Breast epithelium (tissue), 4 donors: ENCODE data around the gene TRMT61A. TPM values are rescaled to one million over a fixed set of nuclear protein-coding genes. Genes with fewer than 3 reads are reported as not detected.

ENCODE experiments used
- DNase-seq, 2 donors: peaks; one replicate each; pipeline ENCODE4 v3.0.0-alpha.2; 2019; ENCODE audit warnings: low spot score in 2 of 2
- H3K27ac ChIP-seq, 2 donors: fragments of 200-600 bp; sonication (generic) in 1 of 2; one replicate each; pipeline ENCODE4 v1.5.1; 2016 to 2019; ENCODE audit warnings: mild to moderate bottlenecking in 1 of 2
- H3K27me3 ChIP-seq, 2 donors: fragments of 200-600 bp; sonication (generic) in 1 of 2; one replicate each; pipeline versions ENCODE4 v1.5.1 to v1.6.0; 2017 to 2019; ENCODE audit warnings: control low read depth in 1 of 2, mild to moderate bottlenecking in 1 of 2
- H3K36me3 ChIP-seq: fragments of 200-600 bp; one replicate; pipeline ENCODE4 v1.5.1; 2019
- H3K4me1 ChIP-seq, 2 donors: fragments of 200-600 bp; sonication (generic); one replicate each; pipeline ENCODE4 v1.5.1; 2016 to 2019; ENCODE audit warnings: control low read depth in 1 of 2
- H3K4me3 ChIP-seq, 3 donors: fragments of 200-600 bp; sonication (generic); 1 replicate in 2 of 3; 2 replicates in 1 of 3; pipeline ENCODE4 v1.5.1; 2016 to 2019; ENCODE audit warnings: mild to moderate bottlenecking in 3 of 3, moderate library complexity in 2 of 3
- H3K9me3 ChIP-seq, 2 donors: fragments of 200-600 bp; sonication (generic) in 1 of 2; one replicate each; pipeline ENCODE4 v1.5.1; 2016 to 2019; ENCODE audit warnings: control low read depth in 1 of 2
- POLR2A ChIP-seq: fragments of 450-650 bp; IDR thresholded peaks from one replicate; pipeline ENCODE4 v1.6.1; 2016; ENCODE audit warnings: antibody characterized with exemption, mild to moderate bottlenecking, moderate library complexity
- POLR2AphosphoS5 ChIP-seq, 3 donors: sonication (generic); formaldehyde crosslinking; IDR thresholded peaks; one replicate each; pipeline ENCODE4 v1.6.1; 2017; ENCODE audit warnings: antibody characterized with exemption in 3 of 3
- intact Hi-C: fragments of 100-400 bp; cut with DNase I; formaldehyde crosslinking; loops from one replicate; pipeline ENCODE4 v1.15.1; 2023; ENCODE audit warnings: low total_unique reads
- total RNA-seq, 3 donors: library from RNA; depleted of rRNA; stranded (reverse); fragments of >200 nt; gene quantifications; one replicate each; pipeline ENCODE4 v1.1.0, GENCODE V29; 2016
- TF ChIP-seq, protein P1 (sequence below), 3 donors: fragments of 450-650 bp; IDR thresholded peaks; one replicate each; pipeline ENCODE4 v1.5.1; 2016 to 2017; ENCODE audit warnings: antibody characterized with exemption in 3 of 3, mild to moderate bottlenecking in 3 of 3, moderate library complexity in 3 of 3

Gene TRMT61A
- total RNA-seq, 3 donors from 2014 or later, result 10.7 to 17.7 (median 11.3) TPM

DNA sequence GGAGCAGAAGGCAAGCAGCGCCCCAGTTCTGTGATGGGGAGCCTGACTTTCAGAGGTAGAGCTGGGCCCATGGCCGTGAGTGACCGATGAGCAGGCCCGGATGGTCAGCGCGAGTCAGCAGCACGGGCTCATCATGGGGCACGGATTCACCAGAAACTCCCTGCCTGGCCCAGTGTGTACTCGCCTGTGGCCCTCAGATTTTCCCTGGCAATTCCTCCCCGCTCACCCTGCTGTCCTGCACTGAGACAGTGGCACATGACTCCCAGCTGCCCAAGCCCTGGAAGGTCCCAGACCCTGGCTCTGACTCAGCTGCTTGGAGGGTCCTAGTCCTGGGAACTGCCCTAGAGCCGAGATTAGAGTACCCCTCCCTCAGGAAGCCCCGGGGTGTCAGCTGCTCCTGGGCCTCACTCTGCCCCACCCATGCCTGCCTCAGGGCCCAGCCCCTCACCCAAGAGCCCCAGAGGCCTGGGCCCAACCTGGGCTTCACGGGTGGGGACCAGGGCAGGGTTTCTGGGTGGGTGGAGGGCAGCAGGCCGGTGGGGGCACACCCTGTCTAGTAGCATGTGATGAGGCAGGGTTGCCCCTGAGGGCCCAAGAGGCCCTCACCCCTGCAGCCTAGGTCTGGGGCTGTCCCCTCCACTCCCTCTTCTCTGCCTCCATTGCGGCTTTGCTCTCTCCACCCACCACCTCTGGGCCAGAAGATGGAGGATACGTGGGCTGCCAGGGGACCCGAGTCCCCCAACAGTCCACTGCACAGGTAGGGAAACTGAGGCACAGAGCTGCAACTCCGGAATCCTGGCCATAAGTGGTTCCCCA is 8.4 kb downstream of the TRMT61A start:
- Histone ChIP-seq H3K27ac (no peak overlapping the region), H3K27me3 (no peaks in the 10 kb centered on the region), H3K9me3 (no peaks in the 10 kb centered on the region), H3K4me3 (no peak overlapping the region), H3K36me3 (no peaks in the 10 kb centered on the region), H3K4me1 (peaks cover 14 to 21% of the 10 kb centered on the region in 2 donors)
- no peak for DNase-seq
- TF ChIP-seq POLR2A (no peak), POLR2AphosphoS5 (IDR thresholded peaks at IDR 0.05) (no peak)
- TF ChIP-seq, protein P1, sequence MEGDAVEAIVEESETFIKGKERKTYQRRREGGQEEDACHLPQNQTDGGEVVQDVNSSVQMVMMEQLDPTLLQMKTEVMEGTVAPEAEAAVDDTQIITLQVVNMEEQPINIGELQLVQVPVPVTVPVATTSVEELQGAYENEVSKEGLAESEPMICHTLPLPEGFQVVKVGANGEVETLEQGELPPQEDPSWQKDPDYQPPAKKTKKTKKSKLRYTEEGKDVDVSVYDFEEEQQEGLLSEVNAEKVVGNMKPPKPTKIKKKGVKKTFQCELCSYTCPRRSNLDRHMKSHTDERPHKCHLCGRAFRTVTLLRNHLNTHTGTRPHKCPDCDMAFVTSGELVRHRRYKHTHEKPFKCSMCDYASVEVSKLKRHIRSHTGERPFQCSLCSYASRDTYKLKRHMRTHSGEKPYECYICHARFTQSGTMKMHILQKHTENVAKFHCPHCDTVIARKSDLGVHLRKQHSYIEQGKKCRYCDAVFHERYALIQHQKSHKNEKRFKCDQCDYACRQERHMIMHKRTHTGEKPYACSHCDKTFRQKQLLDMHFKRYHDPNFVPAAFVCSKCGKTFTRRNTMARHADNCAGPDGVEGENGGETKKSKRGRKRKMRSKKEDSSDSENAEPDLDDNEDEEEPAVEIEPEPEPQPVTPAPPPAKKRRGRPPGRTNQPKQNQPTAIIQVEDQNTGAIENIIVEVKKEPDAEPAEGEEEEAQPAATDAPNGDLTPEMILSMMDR (IDR thresholded peaks at IDR 0.05), result no peak
- intact Hi-C loops, result no loop called here

DNA sequence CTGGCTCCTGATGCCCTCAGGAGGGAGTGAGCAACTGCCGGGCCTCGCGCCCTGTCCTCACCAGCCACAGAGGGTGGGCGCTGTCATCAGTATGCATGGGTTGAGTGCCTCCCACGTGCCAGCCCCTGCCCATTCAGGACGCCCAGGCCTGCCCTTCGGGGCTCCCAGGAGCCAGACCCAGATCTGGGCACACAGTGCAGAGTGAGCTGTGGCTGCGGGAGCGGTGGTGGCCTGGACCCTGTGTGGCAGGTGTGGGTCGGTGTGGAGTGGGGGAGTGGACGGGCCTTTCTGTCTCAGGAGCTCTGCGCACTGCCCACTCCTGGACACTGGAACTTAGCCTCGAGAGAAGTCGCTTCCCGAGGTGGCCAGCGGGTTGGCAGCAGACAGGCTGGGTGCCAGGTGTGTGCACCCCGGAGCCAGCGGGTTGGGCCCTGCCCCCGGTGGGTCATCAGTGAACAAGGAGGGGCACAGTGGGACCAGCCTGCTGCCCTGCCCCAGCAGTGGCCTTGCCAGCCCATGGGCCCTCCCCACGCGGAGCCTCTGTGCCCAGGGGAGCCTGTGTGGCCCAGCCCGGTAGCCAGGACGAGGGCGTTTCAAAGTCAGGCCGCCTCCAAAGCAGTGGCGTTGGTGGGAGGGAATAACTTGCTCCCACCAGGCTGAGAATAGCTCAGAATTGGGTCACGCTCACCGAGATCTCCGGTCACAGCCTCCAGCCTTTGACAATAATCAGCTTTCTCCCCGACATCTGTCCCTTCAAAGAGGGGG is 9.5 kb downstream of the TRMT61A start:
- H3K9me3 ChIP-seq, result no peaks in the 10 kb centered on the region
- peak overlapping the region in 1 of 2 donors; percentile 58 for H3K27ac ChIP-seq
- DNase-seq, result no peak
- intact Hi-C loops, result no loop called here
- H3K4me1 ChIP-seq, result peaks cover 25 to 32% of the 10 kb centered on the region in 2 donors
- H3K4me3 ChIP-seq, result no peak overlapping the region
- no peaks in the 10 kb centered on the region for H3K36me3 ChIP-seq
- H3K27me3 ChIP-seq, result no peaks in the 10 kb centered on the region
- no peak for TF ChIP-seq POLR2A

DNA sequence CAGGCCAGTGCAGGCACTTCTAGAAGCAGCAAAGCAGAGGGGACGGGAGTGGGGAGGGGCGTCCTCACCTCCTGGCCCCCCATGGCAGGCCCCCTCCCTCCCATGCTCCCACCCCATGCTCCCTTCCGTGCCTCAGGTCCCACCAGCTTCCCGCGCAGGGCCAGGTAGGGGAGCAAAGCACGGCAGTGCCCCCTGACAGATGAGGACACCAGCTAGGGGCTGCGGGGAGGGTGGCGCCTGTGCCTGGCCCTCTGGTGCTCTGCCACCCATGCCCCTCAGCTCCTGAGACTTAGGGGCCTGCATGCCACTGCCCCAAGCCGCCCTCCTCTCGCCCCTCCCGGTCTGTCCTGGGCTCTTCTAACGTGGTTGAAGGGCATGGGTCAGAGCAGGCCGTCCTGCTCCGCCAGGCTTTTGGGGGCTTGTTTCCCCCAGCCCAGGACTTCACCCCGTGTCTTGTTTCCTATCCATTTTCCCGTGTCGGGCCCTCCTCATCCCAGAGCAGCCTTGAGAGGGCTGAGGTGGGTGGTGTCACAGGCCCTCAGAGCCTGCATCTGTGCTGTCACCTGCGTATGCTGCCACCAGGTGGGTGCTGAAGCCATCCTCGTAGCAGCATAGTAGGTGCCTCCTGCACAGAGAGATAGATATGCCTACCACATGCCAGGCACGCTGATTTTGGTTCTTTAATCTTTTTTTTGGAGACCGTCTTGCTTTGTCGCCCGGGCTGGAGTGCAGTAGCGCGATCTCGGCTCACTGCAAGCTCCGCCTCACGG is 10.2 kb downstream of the TRMT61A start:
- no peak for DNase-seq
- H3K27ac ChIP-seq, result peak overlapping the region in 1 of 2 donors; percentile 58
- peaks cover 30 to 39% of the 10 kb centered on the region in 2 donors for H3K4me1 ChIP-seq
- H3K9me3 ChIP-seq, result no peaks in the 10 kb centered on the region
- H3K36me3 ChIP-seq, result no peaks in the 10 kb centered on the region
- no peaks in the 10 kb centered on the region for H3K27me3 ChIP-seq
- TF ChIP-seq, protein P1 (IDR thresholded peaks at IDR 0.05), result no peak
- TF ChIP-seq POLR2AphosphoS5 (IDR thresholded peaks at IDR 0.05) (no peak), POLR2A (no peak)
- intact Hi-C loops, result no loop called here
- no peak overlapping the region for H3K4me3 ChIP-seq

DNA sequence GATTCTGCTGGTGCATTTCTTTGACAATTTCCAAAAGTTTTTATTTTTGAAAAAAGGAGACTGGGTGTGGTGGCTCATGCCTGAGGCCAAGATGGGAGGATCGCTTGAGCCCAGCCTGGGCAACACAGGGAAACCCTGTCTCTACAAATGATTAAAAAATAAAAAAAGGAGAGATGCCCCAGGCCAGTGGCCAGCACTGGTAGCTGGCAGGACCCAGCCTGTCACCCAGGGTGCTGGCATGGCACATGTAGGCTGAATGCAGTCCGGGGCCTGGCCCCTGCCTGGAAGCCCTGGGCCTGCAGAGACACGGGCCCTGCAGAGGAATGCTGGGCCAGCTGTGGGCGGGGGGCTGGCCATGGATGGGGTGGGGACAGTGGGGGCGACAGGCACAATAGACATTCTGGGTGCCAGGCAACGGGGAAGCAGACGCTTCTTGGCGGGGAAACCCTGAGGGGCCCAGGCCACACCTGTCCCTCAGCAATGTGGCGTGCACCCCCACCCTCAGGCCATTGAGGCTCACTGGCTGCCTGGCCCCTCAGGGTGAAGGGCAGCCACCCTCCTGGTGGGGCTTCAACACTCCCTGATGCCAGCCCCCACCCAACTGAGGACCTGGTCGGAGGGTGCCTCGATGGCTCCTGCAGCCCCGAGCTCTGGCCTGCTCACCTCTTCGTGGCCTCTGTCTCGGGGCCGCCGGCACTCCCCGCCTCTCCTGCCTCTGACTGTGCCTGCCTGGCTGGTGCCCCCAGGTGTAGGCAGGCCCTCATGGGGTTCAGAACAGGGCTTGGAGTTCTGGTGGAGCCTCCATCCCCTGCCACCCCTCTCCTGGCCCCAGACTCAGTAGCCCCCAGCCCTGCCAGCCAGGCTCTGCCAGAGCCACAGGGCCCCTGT is 12.1 kb downstream of the TRMT61A start:
- Histone ChIP-seq H3K27me3 (no peaks in the 10 kb centered on the region), H3K4me1 (peaks cover 36 to 39% of the 10 kb centered on the region in 2 donors), H3K4me3 (no peak overlapping the region), H3K27ac (peak overlapping the region; percentile 74 to 89), H3K36me3 (no peaks in the 10 kb centered on the region), H3K9me3 (no peaks in the 10 kb centered on the region)
- peak in 1 of 2 donors; percentile 59 for DNase-seq
- intact Hi-C loops, result no loop called here
- TF ChIP-seq POLR2A (no peak), POLR2AphosphoS5 (IDR thresholded peaks at IDR 0.05) (no peak)
- TF ChIP-seq, protein P1 (IDR thresholded peaks at IDR 0.05), result no peak
